ENCODE measurements around the gene NRDE2.

DNA sequence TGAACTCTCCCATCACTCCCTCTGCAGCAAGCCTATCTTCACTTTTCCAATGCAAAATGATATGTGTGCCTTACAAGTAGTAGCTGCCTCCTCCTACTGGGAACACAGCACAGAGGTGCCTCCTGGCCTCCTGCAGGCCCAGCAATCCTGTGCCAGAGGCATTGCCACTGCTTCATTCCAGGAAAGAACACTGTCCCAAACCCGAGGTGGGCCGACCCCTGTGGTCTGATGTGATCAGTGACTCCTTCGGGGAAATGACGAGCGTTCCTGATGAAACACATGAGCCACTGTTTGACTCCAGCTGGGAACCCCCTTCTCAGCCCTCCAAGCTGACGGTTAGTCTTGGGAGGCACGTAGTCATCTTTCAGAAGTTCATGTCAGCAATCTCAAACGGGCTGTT, 55.9 kb downstream of the NRDE2 start:
- no peak for TF ChIP-seq POLR2A (IDR thresholded peaks at IDR 0.05; ENCODE audit: low read depth, low read length)
- no peak for TF ChIP-seq RAD21 (IDR thresholded peaks at IDR 0.05; ENCODE audit: low read length)
- TF ChIP-seq, protein P1, sequence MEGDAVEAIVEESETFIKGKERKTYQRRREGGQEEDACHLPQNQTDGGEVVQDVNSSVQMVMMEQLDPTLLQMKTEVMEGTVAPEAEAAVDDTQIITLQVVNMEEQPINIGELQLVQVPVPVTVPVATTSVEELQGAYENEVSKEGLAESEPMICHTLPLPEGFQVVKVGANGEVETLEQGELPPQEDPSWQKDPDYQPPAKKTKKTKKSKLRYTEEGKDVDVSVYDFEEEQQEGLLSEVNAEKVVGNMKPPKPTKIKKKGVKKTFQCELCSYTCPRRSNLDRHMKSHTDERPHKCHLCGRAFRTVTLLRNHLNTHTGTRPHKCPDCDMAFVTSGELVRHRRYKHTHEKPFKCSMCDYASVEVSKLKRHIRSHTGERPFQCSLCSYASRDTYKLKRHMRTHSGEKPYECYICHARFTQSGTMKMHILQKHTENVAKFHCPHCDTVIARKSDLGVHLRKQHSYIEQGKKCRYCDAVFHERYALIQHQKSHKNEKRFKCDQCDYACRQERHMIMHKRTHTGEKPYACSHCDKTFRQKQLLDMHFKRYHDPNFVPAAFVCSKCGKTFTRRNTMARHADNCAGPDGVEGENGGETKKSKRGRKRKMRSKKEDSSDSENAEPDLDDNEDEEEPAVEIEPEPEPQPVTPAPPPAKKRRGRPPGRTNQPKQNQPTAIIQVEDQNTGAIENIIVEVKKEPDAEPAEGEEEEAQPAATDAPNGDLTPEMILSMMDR (conservative IDR thresholded peaks at IDR 0.05; ENCODE audit: low read depth, low read length), result no peak
- no peak for TF ChIP-seq SMC3 (IDR thresholded peaks at IDR 0.05; ENCODE audit: low read depth, low read length)
- TF ChIP-seq, protein P2, sequence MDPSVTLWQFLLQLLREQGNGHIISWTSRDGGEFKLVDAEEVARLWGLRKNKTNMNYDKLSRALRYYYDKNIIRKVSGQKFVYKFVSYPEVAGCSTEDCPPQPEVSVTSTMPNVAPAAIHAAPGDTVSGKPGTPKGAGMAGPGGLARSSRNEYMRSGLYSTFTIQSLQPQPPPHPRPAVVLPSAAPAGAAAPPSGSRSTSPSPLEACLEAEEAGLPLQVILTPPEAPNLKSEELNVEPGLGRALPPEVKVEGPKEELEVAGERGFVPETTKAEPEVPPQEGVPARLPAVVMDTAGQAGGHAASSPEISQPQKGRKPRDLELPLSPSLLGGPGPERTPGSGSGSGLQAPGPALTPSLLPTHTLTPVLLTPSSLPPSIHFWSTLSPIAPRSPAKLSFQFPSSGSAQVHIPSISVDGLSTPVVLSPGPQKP (IDR thresholded peaks at IDR 0.05; ENCODE audit: borderline replicate concordance, low read depth, low read length), result no peak
- TF ChIP-seq RCOR1 (IDR thresholded peaks at IDR 0.05; ENCODE audit: insufficient replicate concordance, low read length), result no peak

All from IMR-90 (cell line).